Ishikawa (cell line): ENCODE measurements around the gene WSCD2.

Experiments
- CEBPB ChIP-seq: IDR thresholded peaks from 2 replicates; pipeline ENCODE4 v1.6.1; 2012
- CREB1 ChIP-seq: IDR thresholded peaks from 2 replicates; pipeline ENCODE4 v1.6.1; 2012; ENCODE audit warnings: low read depth
- EGR1 ChIP-seq: IDR thresholded peaks from 2 replicates; pipeline ENCODE4 v1.6.1; 2012
- EP300 ChIP-seq: IDR thresholded peaks from 2 replicates; pipeline ENCODE4 v1.6.1; 2012; ENCODE audit warnings: borderline replicate concordance
- FOXM1 ChIP-seq: IDR thresholded peaks from 2 replicates; pipeline ENCODE4 v1.6.1; 2012; ENCODE audit warnings: low read depth, borderline replicate concordance
- RAD21 ChIP-seq: IDR thresholded peaks from 2 replicates; pipeline ENCODE4 v1.6.1; 2012; ENCODE audit warnings: low read depth
- TCF12 ChIP-seq: IDR thresholded peaks from 2 replicates; pipeline ENCODE4 v1.6.1; 2012; ENCODE audit warnings: low read depth
- TEAD4 ChIP-seq: IDR thresholded peaks from 2 replicates; pipeline ENCODE4 v1.6.1; 2012
- YY1 ChIP-seq: IDR thresholded peaks from 2 replicates; pipeline ENCODE4 v1.6.1; 2012; ENCODE audit warnings: low read depth
- TF ChIP-seq, protein P1 (sequence below): IDR thresholded peaks from 2 replicates; pipeline ENCODE4 v1.6.1; 2012
- TF ChIP-seq, protein P2 (sequence below): IDR thresholded peaks from 2 replicates; pipeline ENCODE4 v1.6.1; 2012; ENCODE audit warnings: low read depth, mild to moderate bottlenecking
- TF ChIP-seq, protein P3 (sequence below): IDR thresholded peaks from 2 replicates; pipeline ENCODE4 v1.6.1; 2012

DNA sequence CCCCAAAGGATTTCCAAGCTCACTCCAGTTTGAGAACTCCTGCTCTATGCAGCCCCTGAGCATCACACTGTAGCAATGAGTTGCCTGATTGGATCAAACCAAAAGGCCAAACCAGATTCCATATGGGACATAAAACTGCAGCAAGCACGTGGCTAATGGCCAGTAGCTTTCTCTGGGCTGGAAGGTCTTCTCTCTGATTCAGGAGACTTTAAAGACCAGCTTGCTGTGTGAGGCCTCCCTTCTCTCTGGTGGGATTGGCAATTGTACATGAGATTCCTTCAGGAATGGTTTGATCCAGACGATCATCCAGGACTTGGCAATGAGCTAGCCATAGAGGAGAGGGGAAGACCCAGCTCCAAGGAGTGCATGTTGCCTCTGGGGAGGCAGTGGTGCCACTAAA, 50.2 kb downstream of the WSCD2 start:
- TF ChIP-seq YY1 = no peak
- no peak for TF ChIP-seq TEAD4
- TF ChIP-seq, protein P1, sequence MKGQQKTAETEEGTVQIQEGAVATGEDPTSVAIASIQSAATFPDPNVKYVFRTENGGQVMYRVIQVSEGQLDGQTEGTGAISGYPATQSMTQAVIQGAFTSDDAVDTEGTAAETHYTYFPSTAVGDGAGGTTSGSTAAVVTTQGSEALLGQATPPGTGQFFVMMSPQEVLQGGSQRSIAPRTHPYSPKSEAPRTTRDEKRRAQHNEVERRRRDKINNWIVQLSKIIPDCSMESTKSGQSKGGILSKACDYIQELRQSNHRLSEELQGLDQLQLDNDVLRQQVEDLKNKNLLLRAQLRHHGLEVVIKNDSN = no peak
- TF ChIP-seq, protein P2, sequence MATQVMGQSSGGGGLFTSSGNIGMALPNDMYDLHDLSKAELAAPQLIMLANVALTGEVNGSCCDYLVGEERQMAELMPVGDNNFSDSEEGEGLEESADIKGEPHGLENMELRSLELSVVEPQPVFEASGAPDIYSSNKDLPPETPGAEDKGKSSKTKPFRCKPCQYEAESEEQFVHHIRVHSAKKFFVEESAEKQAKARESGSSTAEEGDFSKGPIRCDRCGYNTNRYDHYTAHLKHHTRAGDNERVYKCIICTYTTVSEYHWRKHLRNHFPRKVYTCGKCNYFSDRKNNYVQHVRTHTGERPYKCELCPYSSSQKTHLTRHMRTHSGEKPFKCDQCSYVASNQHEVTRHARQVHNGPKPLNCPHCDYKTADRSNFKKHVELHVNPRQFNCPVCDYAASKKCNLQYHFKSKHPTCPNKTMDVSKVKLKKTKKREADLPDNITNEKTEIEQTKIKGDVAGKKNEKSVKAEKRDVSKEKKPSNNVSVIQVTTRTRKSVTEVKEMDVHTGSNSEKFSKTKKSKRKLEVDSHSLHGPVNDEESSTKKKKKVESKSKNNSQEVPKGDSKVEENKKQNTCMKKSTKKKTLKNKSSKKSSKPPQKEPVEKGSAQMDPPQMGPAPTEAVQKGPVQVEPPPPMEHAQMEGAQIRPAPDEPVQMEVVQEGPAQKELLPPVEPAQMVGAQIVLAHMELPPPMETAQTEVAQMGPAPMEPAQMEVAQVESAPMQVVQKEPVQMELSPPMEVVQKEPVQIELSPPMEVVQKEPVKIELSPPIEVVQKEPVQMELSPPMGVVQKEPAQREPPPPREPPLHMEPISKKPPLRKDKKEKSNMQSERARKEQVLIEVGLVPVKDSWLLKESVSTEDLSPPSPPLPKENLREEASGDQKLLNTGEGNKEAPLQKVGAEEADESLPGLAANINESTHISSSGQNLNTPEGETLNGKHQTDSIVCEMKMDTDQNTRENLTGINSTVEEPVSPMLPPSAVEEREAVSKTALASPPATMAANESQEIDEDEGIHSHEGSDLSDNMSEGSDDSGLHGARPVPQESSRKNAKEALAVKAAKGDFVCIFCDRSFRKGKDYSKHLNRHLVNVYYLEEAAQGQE = no peak
- no peak for TF ChIP-seq FOXM1
- TF ChIP-seq, protein P3, sequence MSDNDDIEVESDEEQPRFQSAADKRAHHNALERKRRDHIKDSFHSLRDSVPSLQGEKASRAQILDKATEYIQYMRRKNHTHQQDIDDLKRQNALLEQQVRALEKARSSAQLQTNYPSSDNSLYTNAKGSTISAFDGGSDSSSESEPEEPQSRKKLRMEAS = no peak
- TF ChIP-seq TCF12 = no peak
- TF ChIP-seq CREB1 = no peak
- no peak for TF ChIP-seq RAD21
- TF ChIP-seq EP300 = no peak
- TF ChIP-seq CEBPB = no peak
- TF ChIP-seq EGR1 = no peak
